Colon (tissue), 2 donors: ENCODE measurements around the gene B3GAT1.

ENCODE experiments used
- FAIRE-seq: peaks from 2 replicates; lab custom pipeline; 2012; peaks lifted over from hg19 to GRCh38; lab: Jason Lieb, UNC
- donor health status: control.
- donor health status: control.

Gene B3GAT1

GRCh38 chr11:134390706-134391569, 21.1 kb downstream of the B3GAT1 start:
- no peak for FAIRE-seq

GRCh38 chr11:134389464-134390180, 22.4 kb downstream of the B3GAT1 start:
- no peak for FAIRE-seq

GRCh38 chr11:134388590-134388989, 23.5 kb downstream of the B3GAT1 start:
- FAIRE-seq = no peak

- no peak for FAIRE-seq
Observed at GRCh38 chr11:134387501-134387900, 24.5 kb downstream of the B3GAT1 start.

GRCh38 chr11:134386945-134387344, 25.1 kb downstream of the B3GAT1 start:
- FAIRE-seq = no peak

- no peak for FAIRE-seq
Observed at GRCh38 chr11:134385774-134386565, 26.1 kb downstream of the B3GAT1 start.

- no peak for FAIRE-seq
Observed at GRCh38 chr11:134385171-134385570, 26.9 kb downstream of the B3GAT1 start.

GRCh38 chr11:134384406-134384805, 27.6 kb downstream of the B3GAT1 start:
- FAIRE-seq = no peak

GRCh38 chr11:134383576-134384221, 28.3 kb downstream of the B3GAT1 start:
- FAIRE-seq = no peak

GRCh38 chr11:134382830-134383229, 29.2 kb downstream of the B3GAT1 start:
- FAIRE-seq = no peak

- FAIRE-seq = no peak
Observed at GRCh38 chr11:134382257-134382656, 29.8 kb downstream of the B3GAT1 start.

GRCh38 chr11:134380785-134381184, 31.3 kb downstream of the B3GAT1 start:
- FAIRE-seq = no peak

GRCh38 chr11:134380229-134380628, 31.8 kb downstream of the B3GAT1 start:
- no peak for FAIRE-seq

- FAIRE-seq = no peak
Observed at GRCh38 chr11:134379241-134379640, 32.8 kb downstream of the B3GAT1 start.

- no peak for FAIRE-seq
Observed at GRCh38 chr11:134377876-134378275, 34.2 kb downstream of the B3GAT1 start.

- no peak for FAIRE-seq
Observed at GRCh38 chr11:134376150-134376921, 35.7 kb downstream of the B3GAT1 start.

- FAIRE-seq = no peak
Observed at GRCh38 chr11:134374891-134375550, 37.0 kb downstream of the B3GAT1 start.

- FAIRE-seq = no peak
Observed at GRCh38 chr11:134374171-134374570, 37.9 kb downstream of the B3GAT1 start.

GRCh38 chr11:134373591-134374052, 38.4 kb downstream of the B3GAT1 start:
- FAIRE-seq = no peak

- no peak for FAIRE-seq
Observed at GRCh38 chr11:134372961-134373360, 39.1 kb downstream of the B3GAT1 start.

GRCh38 chr11:134372536-134372935, 39.5 kb downstream of the B3GAT1 start:
- FAIRE-seq = no peak
